ENCODE data around the gene ACOT6. TPM values are rescaled to one million over a fixed set of nuclear protein-coding genes. Genes with fewer than 3 reads are reported as not detected.
"Not testable (repeated sequence)": the region's sequence is repeated elsewhere in the genome, so short reads cannot be mapped to it uniquely, and the experiment has no call there.

ACOT6 gene, protein sequence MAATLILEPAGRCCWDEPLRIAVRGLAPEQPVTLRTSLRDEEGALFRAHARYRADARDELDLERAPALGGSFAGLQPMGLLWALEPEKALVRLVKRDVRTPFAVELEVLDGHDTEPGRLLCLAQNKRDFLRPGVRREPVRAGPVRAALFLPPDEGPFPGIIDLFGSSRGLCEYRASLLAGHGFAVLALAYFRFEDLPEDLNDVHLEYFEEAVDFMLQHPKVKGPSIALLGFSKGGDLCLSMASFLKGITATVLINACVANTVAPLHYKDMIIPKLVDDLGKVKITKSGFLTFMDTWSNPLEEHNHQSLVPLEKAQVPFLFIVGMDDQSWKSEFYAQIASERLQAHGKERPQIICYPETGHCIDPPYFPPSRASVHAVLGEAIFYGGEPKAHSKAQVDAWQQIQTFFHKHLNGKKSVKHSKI
- not detected for polyA plus RNA-seq (2013, experiment 1 of 2; ENCODE audit: insufficient read length)
- not detected for polyA plus RNA-seq (2013, experiment 2 of 2; ENCODE audit: insufficient read length)

DNA sequence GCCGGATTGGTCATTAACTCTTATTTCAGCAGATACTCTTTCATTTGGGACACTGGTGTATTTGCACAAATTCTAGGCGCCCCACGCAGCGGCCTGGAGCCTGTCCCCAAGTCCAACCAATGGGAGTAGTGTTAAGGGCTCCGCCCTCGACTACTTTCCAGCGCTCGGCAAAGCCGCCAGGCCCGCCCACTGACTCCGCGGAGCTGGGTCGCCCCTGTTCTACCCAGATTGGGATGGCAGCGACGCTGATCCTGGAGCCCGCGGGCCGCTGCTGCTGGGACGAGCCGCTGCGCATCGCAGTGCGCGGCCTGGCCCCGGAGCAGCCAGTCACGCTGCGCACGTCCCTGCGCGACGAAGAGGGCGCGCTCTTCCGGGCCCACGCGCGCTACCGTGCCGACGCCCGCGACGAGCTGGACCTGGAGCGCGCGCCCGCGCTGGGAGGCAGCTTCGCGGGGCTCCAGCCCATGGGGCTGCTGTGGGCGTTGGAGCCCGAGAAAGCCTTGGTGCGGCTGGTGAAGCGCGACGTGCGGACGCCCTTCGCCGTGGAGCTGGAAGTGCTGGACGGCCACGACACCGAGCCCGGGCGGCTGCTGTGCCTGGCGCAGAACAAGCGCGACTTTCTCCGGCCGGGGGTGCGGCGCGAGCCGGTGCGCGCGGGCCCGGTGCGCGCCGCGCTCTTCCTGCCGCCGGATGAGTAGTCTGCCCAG is at the start of gene ACOT6:
ACOT6 (plus strand) TSS at position 179 of the 707 bp plus-strand sequence; CDS start at position 234, 55 bp downstream.
- peak; percentile 78 for DNase-seq

DNA sequence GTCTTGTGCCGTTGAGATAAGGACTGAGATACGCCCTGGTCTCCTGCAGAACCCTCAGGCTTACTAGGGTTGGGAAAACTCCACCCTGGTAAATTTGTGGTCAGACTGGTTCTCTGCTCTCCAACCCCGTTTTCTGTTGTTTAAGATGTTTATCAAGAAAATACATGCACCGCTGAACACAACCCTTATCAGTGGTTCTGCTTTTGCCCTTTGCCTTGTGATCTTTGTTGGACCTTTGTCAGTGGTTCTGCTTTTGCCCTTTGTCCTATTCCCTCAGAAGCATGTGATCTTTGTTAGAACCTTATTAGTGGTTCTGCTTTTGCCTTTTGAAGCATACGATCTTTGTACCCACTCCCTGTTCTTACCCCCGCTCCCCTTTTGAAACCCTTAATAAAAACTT is 49.6 kb upstream of the ACOT6 start:
- DNase-seq: not testable (repeated sequence)

DNA sequence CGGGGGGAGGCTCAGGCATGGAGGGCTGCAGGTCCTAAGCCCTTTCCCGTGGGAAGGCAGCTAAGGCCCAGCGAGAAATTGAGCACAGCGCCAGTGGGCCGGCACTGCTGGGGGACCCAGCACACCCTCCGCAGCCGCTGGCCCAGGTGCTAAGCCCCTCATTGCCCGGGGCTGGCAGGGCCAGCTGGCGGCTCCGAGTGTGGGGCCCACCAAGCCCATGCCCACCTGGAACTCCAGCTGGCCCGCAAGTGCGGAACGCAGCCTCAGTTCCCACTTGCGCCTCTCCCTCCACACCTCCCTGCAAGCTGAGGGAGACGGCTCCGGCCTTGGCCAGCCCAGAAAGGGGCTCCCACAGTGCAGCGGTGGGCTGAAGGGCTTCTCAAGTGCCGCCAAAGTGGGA is 45.9 kb upstream of the ACOT6 start:
- DNase-seq: not testable (repeated sequence)

DNA sequence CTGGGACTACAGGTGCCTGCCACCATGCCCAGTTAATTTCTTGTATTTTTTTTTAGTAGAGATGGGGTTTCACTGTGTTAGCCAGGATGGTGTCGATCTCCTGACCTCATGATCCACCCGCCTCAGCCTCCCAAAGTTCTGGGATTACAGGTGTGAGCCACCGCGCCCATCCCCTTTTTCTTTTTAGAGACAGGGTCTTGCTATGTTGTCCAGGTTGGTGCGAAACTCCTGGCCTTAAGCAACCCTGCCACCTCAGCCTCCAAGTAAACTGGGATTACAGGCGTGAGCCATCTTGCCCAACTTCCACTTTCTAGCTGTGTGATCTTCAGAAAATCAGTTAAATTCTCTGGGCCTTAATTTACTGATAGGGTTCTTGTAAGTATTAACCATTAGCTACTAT is 45.4 kb upstream of the ACOT6 start:
- DNase-seq: not testable (repeated sequence)

DNA sequence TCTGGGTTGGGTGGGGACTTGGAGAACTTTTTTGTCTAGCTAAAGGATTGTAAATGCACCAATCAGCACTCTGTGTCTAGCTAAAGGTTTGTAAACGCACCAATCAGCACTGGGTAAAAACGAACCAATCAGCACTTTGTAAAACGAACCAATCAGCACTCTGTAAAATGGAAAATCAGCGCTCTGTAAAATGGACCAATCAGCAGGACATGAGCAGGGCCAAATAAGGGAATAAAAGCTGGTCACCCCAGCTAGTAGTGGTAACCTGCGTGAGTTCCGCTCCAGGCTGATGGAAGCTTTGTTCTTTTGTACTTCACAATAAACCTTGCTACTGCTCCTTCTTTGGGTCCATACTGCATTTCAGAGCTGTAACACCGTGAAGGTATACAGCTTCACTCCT is 45.0 kb upstream of the ACOT6 start:
- no peak for DNase-seq

DNA sequence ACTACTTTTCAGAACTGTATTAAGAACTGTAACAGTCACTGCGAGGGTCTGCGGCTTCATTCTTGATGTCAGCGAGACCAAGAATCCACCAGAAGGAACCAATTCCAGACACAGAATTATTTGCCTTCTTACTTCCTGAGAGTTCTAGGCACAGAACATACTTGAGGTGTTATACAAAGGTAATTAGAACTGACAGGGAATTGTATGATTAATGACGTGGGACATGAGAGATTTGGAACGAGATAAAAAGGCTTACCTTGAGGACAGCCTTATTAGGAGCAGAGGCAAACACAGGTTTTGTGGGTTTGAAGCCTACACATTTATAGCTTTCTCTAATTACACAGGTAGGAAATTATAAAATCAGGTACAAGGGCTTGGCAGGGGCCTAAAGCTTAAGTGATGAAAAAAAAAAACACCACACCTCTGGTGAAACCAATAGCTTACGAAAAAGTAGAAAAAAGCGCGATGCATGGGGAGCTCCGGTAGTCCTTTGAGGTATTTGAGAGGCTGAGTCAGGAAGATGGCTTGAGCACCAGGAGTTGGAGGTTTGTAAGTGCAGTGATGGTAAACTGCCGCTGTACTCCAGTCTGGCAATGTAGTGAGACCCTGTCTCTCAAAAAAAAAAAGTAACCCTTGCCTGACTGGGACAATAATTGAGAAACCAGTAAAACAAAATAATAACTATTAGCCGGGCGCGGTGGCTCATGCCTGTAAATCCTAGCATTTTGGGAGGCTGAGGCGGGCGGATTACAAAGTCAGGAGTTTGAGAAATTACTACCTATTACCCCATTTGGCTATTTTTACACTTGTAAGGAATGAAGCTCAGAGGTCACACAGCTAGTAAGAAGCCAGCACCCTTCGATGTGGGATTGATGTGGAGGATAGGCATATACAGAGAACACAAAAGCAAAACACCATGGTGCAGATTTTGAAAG is 44.1 kb upstream of the ACOT6 start:
- peak; percentile 48 for DNase-seq

DNA sequence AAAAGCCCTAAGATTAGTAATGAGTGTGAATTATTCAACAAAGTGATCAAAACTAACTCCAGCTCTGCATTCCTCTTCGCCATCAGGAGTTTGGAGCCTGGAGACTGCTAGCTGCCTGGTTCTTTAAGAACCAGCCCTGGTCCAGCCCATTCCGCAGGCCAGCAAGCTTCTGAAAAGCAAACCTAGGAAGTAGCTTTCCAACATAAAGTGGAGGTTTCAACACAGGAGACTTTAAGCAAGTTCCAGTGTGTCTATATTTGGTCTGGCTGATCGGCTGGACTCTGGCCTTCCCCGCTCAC is 43.5 kb upstream of the ACOT6 start:
- not testable (repeated sequence) for DNase-seq

DNA sequence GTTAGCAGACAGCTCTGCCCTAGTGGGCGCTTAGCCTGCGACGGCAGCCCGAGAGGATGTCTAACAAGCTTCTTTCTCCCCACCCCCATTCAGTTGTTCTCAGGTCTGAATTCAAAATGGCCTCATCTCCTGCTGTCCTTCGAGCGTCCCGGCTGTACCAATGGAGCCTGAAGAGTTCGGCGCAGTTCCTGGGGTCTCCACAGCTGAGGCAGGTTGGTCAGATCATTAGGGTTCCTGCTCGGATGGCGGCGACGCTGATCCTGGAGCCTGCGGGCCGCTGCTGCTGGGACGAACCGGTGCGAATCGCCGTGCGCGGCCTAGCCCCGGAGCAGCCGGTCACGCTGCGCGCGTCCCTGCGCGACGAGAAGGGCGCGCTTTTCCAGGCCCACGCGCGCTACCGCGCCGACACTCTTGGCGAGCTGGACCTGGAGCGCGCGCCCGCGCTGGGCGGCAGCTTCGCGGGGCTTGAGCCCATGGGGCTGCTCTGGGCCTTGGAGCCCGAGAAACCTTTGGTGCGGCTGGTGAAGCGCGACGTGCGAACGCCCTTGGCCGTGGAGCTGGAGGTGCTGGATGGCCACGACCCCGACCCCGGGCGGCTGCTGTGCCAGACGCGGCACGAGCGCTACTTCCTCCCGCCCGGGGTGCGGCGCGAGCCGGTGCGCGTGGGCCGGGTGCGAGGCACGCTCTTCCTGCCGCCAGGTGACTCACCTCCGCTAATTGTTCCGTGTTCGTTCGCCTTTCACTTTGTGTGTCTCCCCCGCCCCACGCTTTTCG is 42.9 kb upstream of the ACOT6 start, which contains the start of gene ACOT2:
ACOT2 (plus strand) TSS at position 29 of the 774 bp plus-strand sequence; CDS start at position 57, 28 bp downstream.
- DNase-seq: peak; percentile 94

DNA sequence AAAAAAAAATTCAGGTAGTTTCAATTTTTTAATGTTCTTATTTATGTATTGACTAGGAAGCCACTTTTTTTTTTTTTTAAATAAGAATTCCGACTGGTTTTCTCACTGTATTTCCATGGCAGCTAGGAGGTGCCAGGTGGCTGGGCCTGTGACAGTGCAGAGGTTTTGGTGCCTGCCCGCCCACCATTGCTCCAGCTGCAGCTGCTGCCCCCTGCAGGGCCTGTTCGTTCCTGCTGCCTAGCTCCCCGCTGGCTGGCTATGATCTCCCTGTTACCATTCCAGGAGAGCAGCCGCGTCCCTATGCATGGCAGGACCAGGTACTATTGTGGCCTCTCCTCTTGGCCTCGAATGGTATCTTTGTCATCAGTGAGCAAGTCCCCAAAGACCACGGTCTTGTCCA is 41.4 kb upstream of the ACOT6 start:
- DNase-seq: peak; percentile 38

DNA sequence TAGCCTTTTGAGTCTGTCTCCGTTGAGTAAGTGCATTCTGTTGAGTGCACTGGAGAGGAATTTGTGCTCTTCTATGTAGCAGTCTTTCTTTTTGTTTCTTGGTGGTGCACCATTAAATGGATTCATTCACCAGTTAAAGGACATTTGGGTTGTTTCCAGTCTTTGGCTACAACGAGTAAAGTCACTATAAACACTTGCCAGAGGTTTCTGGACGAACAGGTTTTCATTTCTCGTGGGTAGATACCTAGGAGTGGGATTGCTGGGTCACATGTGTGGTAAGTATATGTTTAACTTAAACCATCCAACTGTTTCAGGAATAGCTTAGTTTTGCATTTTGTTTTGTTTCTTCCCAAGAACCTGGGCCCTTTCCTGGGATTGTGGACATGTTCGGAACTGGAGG is 39.3 kb upstream of the ACOT6 start:
- DNase-seq: not testable (repeated sequence)

DNA sequence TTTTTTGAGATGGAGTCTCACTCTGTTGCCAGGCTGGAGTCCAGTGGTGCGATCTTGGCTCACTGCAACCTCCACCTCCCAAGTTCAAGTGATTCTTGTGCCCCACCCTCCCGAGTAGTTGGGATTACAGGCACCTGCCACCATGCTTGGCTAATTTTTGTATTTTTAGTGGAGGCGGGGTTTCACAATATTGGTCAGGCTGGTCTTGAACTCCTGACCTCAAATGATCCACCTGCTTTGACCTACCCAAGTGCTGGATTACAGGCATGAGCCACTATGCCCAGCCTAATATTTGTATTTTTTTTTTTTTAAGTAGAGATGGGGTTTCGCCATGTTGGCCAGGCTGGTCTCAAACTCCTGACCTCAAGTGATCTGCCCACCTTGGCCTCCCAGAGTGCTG is 38.6 kb upstream of the ACOT6 start:
- DNase-seq: not testable (repeated sequence)

DNA sequence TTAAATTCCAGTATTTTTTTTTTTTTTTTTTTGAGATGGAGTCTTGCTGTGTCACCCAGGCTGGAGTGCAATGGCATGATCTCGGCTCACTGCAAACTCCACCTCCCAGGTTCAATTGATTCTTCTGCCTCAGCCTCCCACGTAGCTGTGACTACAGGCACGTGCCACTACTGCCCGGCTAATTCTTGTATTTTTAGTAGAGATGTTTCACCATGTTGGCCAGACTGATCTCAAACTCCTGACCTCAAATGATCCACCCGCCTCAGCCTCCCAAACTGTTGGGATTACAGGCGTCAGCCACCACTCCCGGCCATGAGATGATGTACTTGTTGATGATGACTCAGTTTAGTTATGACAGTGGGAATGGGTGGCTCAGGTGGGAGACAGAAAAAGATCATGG is 38.1 kb upstream of the ACOT6 start:
- not testable (repeated sequence) for DNase-seq

DNA sequence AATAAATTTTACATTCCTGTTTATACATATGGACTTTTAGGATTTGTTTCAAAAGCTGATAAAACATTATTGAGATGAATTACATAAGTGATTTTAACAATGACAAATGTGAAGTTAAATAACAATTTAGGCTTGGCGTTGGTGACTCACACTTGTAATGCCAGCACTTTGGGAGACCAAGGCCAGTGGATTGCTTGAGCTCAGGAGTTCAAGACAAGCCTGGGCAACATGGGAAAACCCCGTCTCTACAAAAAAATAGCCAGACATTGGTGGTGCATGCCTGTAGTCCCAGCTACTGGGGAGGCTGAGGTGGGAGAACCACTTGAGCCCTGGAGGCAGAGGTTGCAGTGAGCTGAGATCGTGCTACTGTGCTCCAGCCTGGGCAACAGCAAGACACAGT is 35.9 kb upstream of the ACOT6 start:
- DNase-seq: peak; percentile 3

DNA sequence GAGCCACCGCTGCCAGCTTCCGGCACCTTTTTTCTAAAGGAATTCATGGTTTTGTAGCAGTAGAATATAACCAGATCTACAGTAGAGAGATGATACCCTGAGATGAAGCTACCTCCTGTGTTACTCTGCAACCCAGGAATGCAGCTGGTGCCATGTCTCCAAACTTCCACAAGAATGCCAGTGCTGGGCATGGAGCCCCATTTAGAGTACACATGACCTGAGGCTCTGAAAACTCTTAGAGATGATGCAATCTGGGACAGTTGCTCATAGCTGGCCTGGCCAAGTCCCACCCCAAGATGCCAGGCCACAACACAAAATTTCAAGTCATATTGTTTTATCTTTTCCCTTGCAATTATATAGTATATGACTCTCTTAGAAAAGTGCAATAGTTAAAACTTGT is 35.1 kb upstream of the ACOT6 start:
- not testable (repeated sequence) for DNase-seq

DNA sequence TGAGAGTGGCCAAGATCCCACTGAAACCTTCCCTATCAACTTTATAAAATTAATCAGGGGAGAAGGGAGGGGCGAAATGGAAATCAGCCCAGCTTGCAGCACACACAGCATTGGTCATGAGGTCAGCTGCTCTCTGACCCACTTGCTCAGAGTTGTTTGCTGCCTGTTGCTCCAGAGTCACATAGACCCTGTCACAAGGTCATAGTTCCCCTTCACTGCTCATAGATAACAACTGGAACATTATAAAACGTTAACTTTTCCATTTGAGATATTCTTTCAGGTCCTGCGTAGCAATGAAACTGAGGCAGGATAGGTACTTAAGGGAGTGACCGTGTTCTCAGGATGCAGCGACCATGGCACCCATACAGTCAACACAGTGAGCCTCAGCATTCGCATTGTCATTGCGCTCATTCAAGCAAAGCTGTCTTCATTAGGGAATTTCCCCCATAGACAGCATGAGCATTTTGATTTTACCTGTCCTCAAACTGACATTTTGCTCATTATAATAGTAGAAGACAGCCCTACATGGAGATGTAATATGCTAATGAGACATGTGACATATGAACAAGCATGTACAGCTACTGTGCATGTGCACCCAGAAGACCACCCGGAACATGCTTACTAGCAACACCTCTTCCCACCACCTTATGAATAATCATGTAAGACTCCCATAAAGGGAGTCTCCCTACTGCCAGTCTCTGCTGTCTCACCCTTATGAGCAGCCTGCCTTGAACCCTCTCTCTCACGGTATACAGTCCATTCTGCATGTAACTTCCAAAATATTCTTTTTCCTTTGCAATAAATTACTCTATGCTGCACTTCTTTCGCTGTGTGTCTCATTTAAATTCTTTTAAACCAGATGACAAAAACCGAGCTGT is 30.0 kb upstream of the ACOT6 start:
- DNase-seq: not testable (repeated sequence)

DNA sequence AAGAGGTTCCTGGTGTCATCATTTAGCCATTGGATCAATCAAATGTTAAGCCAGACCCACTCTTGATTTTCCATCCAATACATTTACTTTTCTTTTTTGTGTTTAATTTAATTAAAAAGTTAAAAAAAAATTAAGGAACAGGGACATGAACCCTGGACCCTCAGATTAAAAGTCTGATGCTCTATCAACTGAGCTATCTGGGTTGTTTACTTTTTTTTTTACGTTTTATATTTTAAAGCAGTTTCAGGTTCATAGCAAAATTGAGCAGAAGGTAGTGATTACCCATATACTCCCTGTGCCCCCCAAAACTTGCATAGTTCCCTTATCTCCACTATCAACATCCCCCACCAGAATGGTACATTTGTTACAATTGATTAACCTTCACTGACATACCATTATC is 23.6 kb upstream of the ACOT6 start:
- no peak for DNase-seq

DNA sequence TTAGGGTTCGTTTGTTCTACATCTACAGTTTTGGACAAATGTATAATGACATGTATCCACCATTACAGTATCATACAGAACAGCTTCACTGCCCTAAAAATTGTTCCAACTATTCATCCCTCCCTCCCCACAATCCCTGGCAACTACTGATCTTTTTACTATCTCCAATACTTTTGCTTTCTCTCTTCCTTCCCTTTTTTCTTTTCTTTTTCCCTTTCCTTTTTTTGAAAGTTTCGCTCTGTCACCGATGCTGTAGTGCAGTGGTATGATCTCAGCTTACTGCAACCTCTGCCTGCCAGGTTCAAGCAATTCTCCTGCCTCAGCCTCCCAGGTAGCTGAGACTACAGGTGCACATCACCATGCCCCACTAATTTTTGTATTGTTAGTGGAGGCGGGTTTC is 23.2 kb upstream of the ACOT6 start:
- DNase-seq: no peak

DNA sequence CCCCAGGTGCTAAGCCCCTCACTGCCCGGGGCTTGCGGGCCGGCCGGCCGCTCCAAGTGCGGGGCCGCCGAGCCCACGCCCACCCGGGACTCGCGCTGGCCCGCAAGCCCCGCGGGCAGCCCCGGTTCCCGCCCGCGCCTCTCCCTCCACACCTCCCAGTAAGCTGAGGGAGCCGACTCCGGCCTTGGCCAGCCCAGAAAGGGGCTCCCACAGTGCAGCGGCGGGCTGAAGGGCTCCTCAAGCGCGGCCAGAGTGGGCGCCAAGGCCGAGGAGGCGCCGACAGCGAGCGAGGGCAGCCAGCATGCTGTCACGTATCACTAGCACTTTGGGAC is 21.7 kb upstream of the ACOT6 start:
- not testable (repeated sequence) for DNase-seq

DNA sequence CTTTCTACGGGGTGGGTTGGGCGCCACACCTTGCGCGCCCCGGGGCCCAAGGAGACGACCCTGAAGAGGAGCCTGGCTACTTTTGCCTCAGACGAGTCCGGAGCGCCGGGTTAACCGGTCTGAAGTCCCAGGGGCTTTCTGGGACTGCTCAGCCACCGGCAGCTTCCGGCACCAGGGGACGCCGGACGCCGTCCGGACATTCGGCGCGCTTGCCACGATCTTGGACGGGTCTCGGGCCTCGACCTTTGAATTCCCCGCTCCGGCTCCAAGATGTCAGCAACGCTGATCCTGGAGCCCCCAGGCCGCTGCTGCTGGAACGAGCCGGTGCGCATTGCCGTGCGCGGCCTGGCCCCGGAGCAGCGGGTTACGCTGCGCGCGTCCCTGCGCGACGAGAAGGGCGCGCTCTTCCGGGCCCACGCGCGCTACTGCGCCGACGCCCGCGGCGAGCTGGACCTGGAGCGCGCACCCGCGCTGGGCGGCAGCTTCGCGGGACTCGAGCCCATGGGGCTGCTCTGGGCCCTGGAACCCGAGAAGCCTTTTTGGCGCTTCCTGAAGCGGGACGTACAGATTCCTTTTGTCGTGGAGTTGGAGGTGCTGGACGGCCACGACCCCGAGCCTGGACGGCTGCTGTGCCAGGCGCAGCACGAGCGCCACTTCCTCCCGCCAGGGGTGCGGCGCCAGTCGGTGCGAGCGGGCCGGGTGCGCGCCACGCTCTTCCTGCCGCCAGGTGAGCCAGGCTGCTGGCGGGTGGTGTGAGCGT is 20.4 kb upstream of the ACOT6 start, which contains the start of gene ACOT4:
ACOT4 (plus strand) TSS at position 184 of the 760 bp plus-strand sequence; CDS start at position 271, 87 bp downstream.
- DNase-seq: peak; percentile 21

DNA sequence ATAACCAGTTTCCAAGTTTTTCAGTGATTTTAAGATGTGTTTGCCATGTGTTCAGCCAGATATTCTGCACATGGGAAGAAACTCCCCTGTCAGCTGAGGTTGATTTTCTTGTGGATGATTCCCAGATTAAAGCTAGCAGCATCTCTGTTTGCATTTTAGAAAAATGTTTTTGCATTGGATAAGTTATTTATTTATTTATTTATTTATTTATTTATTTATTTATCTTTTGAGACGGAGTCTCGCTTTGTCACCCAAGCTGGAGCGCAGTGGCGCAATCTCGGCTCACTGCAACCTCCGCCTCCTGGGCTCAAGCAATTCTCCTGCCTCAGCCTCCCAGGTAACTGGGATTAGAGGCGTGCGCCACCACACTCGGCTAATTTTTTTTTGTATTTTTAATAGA is 17.8 kb upstream of the ACOT6 start:
- no peak for DNase-seq
